NCI-H128 (cell line): ENCODE measurements around the gene KCTD16.

Source experiments
- DNase-seq: peaks from one replicate; lab custom pipeline; 2025; ENCODE audit not compliant: unreplicated experiment; lab: John Stamatoyannopoulos, UW

The KCTD16 gene

GRCh38 chr5:144393641-144394435 is 223.2 kb downstream of the KCTD16 start:
- DNase-seq, result no peak

GRCh38 chr5:144395704-144396103 is 225.0 kb downstream of the KCTD16 start:
- no peak for DNase-seq

GRCh38 chr5:144403058-144403457 is 232.4 kb downstream of the KCTD16 start:
- no peak for DNase-seq

GRCh38 chr5:144403817-144404420 is 233.2 kb downstream of the KCTD16 start:
- no peak for DNase-seq

GRCh38 chr5:144404672-144405071 is 234.0 kb downstream of the KCTD16 start:
- DNase-seq, result no peak

- DNase-seq, result no peak
Measured at GRCh38 chr5:144405991-144406390, 235.3 kb downstream of the KCTD16 start.

GRCh38 chr5:144406442-144406841 is 235.8 kb downstream of the KCTD16 start:
- DNase-seq, result no peak

- DNase-seq, result no peak
Measured at GRCh38 chr5:144414202-144415029, 243.7 kb downstream of the KCTD16 start.

GRCh38 chr5:144416196-144416595 is 245.5 kb downstream of the KCTD16 start:
- DNase-seq, result no peak

GRCh38 chr5:144418719-144419118 is 248.0 kb downstream of the KCTD16 start:
- DNase-seq, result no peak

- DNase-seq, result no peak
Measured at GRCh38 chr5:144421411-144421810, 250.7 kb downstream of the KCTD16 start.

GRCh38 chr5:144422018-144422727 is 251.5 kb downstream of the KCTD16 start:
- DNase-seq, result no peak

- no peak for DNase-seq
Measured at GRCh38 chr5:144427866-144428265, 257.2 kb downstream of the KCTD16 start.

GRCh38 chr5:144428326-144428725 is 257.7 kb downstream of the KCTD16 start:
- no peak for DNase-seq

- no peak for DNase-seq
Measured at GRCh38 chr5:144429405-144429804, 258.7 kb downstream of the KCTD16 start.

- DNase-seq, result no peak
Measured at GRCh38 chr5:144429905-144430304, 259.2 kb downstream of the KCTD16 start.

GRCh38 chr5:144433140-144433822 is 262.6 kb downstream of the KCTD16 start:
- DNase-seq, result no peak

GRCh38 chr5:144433893-144434292 is 263.2 kb downstream of the KCTD16 start:
- DNase-seq, result no peak

GRCh38 chr5:144436007-144436406 is 265.3 kb downstream of the KCTD16 start:
- DNase-seq, result peak; percentile 32

- no peak for DNase-seq
Measured at GRCh38 chr5:144438237-144438636, 267.6 kb downstream of the KCTD16 start.

- no peak for DNase-seq
Measured at GRCh38 chr5:144448457-144448856, 277.8 kb downstream of the KCTD16 start.
